Caco-2 (cell line): ENCODE results near the gene TNFSF15. TPM values are rescaled to one million over a fixed set of nuclear protein-coding genes. Genes with fewer than 3 reads are reported as not detected.

ENCODE experiments used
- Bru-seq: library from RNA; stranded (reverse); fragments of 400-500 nt; gene quantifications from one replicate; lab custom pipeline; 2021; lab: Mats Ljungman, UMichigan
- BruChase-seq, 2 experiments: library from RNA; stranded (reverse); fragments of 400-500 nt; gene quantifications; one replicate each; lab custom pipeline; 2021; lab: Mats Ljungman, UMichigan
- BruUV-seq: library from RNA; stranded (reverse); fragments of 400-500 nt; replicated peaks from 2 replicates; lab custom pipeline; 2021; lab: Mats Ljungman, UMichigan
- CTCF ChIA-PET: fragments of 300-600 bp; sonication (Branson Sonifier 250); formaldehyde crosslinking; loops from one replicate; lab custom pipeline; 2022; ENCODE audit warnings: antibody characterized with exemption; lab: Charles Lee
- POLR2A ChIA-PET: fragments of 300-600 bp; sonication (Branson Sonifier 250); formaldehyde crosslinking; loops from one replicate; lab custom pipeline; 2022; ENCODE audit warnings: antibody characterized with exemption; lab: Charles Lee
- DNase-seq, 2 experiments: peaks; one replicate each; pipeline versions ENCODE4 v3.0.0 to v3.0.0-alpha.2; 2020 to 2022
- H3K27me3 ChIP-seq: replicated peaks from 2 replicates; pipeline ENCODE4 v1.6.0; 2011; ENCODE audit warnings: low read length; ENCODE audit not compliant: control insufficient read depth, insufficient read depth
- H3K36me3 ChIP-seq: 2 replicates; pipeline ENCODE4 v1.5.1; 2011; ENCODE audit warnings: low read length; ENCODE audit not compliant: control insufficient read depth, insufficient read depth
- H3K4me1 ChIP-seq: fragments of 250-450 bp; sonication (Bioruptor Pico); 2 replicates; pipeline ENCODE4 v1.5.1; 2020; ENCODE audit warnings: mild to moderate bottlenecking
- H3K4me3 ChIP-seq: 2 replicates; pipeline ENCODE4 v1.5.1; 2011; ENCODE audit warnings: low read depth, mild to moderate bottlenecking, control low read depth, low read length
- H3K9me3 ChIP-seq: fragments of 250-450 bp; sonication (Bioruptor Pico); 2 replicates; pipeline ENCODE4 v1.5.1; 2020; ENCODE audit warnings: mild to moderate bottlenecking, moderate library complexity
- H3K27ac Mint-ChIP-seq: one replicate; pipeline ENCODE4 v1.8.0; 2022; ENCODE audit warnings: mixed read lengths; ENCODE audit not compliant: unreplicated experiment
- H3K27me3 Mint-ChIP-seq: one replicate; pipeline ENCODE4 v1.8.0; 2022; ENCODE audit warnings: mixed read lengths; ENCODE audit not compliant: insufficient read depth, unreplicated experiment
- H3K36me3 Mint-ChIP-seq: one replicate; pipeline ENCODE4 v1.8.0; 2022; ENCODE audit warnings: mild to moderate bottlenecking, mixed read lengths; ENCODE audit not compliant: insufficient read depth, unreplicated experiment
- H3K4me1 Mint-ChIP-seq: one replicate; pipeline ENCODE4 v1.8.0; 2022; ENCODE audit warnings: low read depth, mixed read lengths; ENCODE audit not compliant: unreplicated experiment
- H3K4me3 Mint-ChIP-seq: one replicate; pipeline ENCODE4 v1.8.0; 2022; ENCODE audit warnings: mild to moderate bottlenecking, moderate library complexity, mixed read lengths; ENCODE audit not compliant: unreplicated experiment
- H3K9me3 Mint-ChIP-seq: one replicate; pipeline ENCODE4 v1.8.0; 2022; ENCODE audit warnings: mixed read lengths; ENCODE audit not compliant: unreplicated experiment
- CTCF ChIP-seq, 2 experiments: fragments of 200-600 bp in 1 of 2; IDR thresholded peaks; 1 replicate in 1 of 2; 2 replicates in 1 of 2; pipeline versions ENCODE4 v1.5.1 to v1.8.0; 2011 to 2022; ENCODE audit warnings: antibody characterized with exemption in 1 of 2, control low read depth in 1 of 2, inconsistent platforms in 1 of 2, low read depth in 1 of 2, low read length in 1 of 2, mild to moderate bottlenecking in 1 of 2, moderate library complexity in 1 of 2; ENCODE audit not compliant: insufficient read depth in 1 of 2, severe bottlenecking in 1 of 2, unreplicated experiment in 1 of 2
- intact Hi-C: fragments of 100-400 bp; cut with micrococcal nuclease; formaldehyde crosslinking; loops from one replicate; pipeline ENCODE4 v1.10.0; 2022; ENCODE audit not compliant: unreplicated experiment
- long read RNA-seq: library from polyadenylated mRNA; stranded (forward); transcript quantifications from one replicate; pipeline ENCODE4 v2.0.0, GENCODE V29; 2022
- total RNA-seq: library from RNA; stranded (reverse); gene quantifications from 2 replicates; pipeline ENCODE4 v1.2.3, GENCODE V29; 2022

TNFSF15 gene
- total RNA-seq, result 0.66 and 1.00 TPM in 2 replicates
- Bru-seq, nascent RNA, result percentile 53 among the genes with signal in this experiment
- percentile 50 among the genes with signal in this experiment for BruChase-seq, experiment 1, labeled RNA remaining after a 2-hour chase
- percentile 40 among the genes with signal in this experiment for BruChase-seq, experiment 2, labeled RNA remaining after a 6-hour chase
- long read RNA-seq, result 0 reads

GRCh38 chr9:114805670-114806525 lies at the start of gene TNFSF15:
TNFSF15 (minus strand) TSS chr9:114806039; CDS start chr9:114806012, 27 bp downstream.
- Mint-ChIP-seq H3K27me3 (peaks cover 6% of the 10 kb centered on the region), H3K27ac (peak within 1 kb of the TSS; percentile 25), H3K36me3 (no peaks in the 10 kb centered on the region), H3K4me1 (peaks cover 29% of the 10 kb centered on the region), H3K9me3 (no peaks in the 10 kb centered on the region), H3K4me3 (peak within 1 kb of the TSS; percentile 56)
- BruUV-seq, result no TSS peak
- CTCF ChIA-PET, result interaction anchor here (0.6 kb wide), 1 partner anchor 684 kb away, joined by 3 read pairs; no protein-coding TSS in a partner anchor
- TF ChIP-seq CTCF (IDR thresholded peaks at IDR 0.05; ENCODE audit: insufficient read depth in 1 of 2, low read depth in 1 of 2, low read length in 1 of 2, severe bottlenecking in 1 of 2, unreplicated experiment in 1 of 2), result no peak
- DNase-seq, result peak; percentile 63 to 80
- H3K36me3 ChIP-seq, result no peaks in the 10 kb centered on the region
- POLR2A ChIA-PET, result no interaction called here
- H3K4me3 ChIP-seq, result no peak within 1 kb of the TSS
- no peaks in the 10 kb centered on the region for H3K9me3 ChIP-seq
- H3K27me3 ChIP-seq, result no peaks in the 10 kb centered on the region
- intact Hi-C loops, result loop anchor here (2.0 to 10.0 kb wide), 3 partner anchors 67 to 719 kb away; no protein-coding TSS in a partner anchor
- H3K4me1 ChIP-seq, result peaks cover 40% of the 10 kb centered on the region

- Histone ChIP-seq H3K9me3 (no peaks in the 10 kb centered on the region), H3K36me3 (no peaks in the 10 kb centered on the region), H3K27me3 (no peaks in the 10 kb centered on the region), H3K4me3 (no peak overlapping the region), H3K4me1 (peaks cover 26% of the 10 kb centered on the region)
- no peak for TF ChIP-seq CTCF (IDR thresholded peaks at IDR 0.05; ENCODE audit: insufficient read depth in 1 of 2, low read depth in 1 of 2, low read length in 1 of 2, severe bottlenecking in 1 of 2, unreplicated experiment in 1 of 2)
- H3K27me3 Mint-ChIP-seq, result no peaks in the 10 kb centered on the region
- ChIA-PET CTCF (no interaction called here), POLR2A (no interaction called here)
- peaks cover 24% of the 10 kb centered on the region for H3K4me1 Mint-ChIP-seq
- H3K4me3 Mint-ChIP-seq, result no peak overlapping the region
- no peak overlapping the region for H3K27ac Mint-ChIP-seq
- H3K36me3 Mint-ChIP-seq, result no peaks in the 10 kb centered on the region
- H3K9me3 Mint-ChIP-seq, result no peaks in the 10 kb centered on the region
- BruUV-seq, result no TSS peak
- intact Hi-C loops, result no loop called here
- DNase-seq, result no peak
Measured at GRCh38 chr9:114855488-114855887, 49.6 kb upstream of the TNFSF15 start.

GRCh38 chr9:114854736-114855355 lies 49.0 kb upstream of the TNFSF15 start:
- Histone ChIP-seq H3K4me3 (no peak overlapping the region), H3K4me1 (peaks cover 26% of the 10 kb centered on the region), H3K9me3 (no peaks in the 10 kb centered on the region), H3K36me3 (no peaks in the 10 kb centered on the region), H3K27me3 (no peaks in the 10 kb centered on the region)
- H3K36me3 Mint-ChIP-seq, result no peaks in the 10 kb centered on the region
- no peak for TF ChIP-seq CTCF (IDR thresholded peaks at IDR 0.05; ENCODE audit: insufficient read depth in 1 of 2, low read depth in 1 of 2, low read length in 1 of 2, severe bottlenecking in 1 of 2, unreplicated experiment in 1 of 2)
- POLR2A ChIA-PET, result no interaction called here
- H3K4me1 Mint-ChIP-seq, result peaks cover 24% of the 10 kb centered on the region
- CTCF ChIA-PET, result no interaction called here
- DNase-seq, result no peak
- H3K27ac Mint-ChIP-seq, result no peak overlapping the region
- no peaks in the 10 kb centered on the region for H3K27me3 Mint-ChIP-seq
- no peak overlapping the region for H3K4me3 Mint-ChIP-seq
- no peaks in the 10 kb centered on the region for H3K9me3 Mint-ChIP-seq
- intact Hi-C loops, result no loop called here
- BruUV-seq, result no TSS peak
